Skin epidermis (tissue), 12 donors: ENCODE measurements around the gene KCTD5.

ENCODE experiments used
- H3K27ac ChIP-seq, 21 experiments: fragments of 200-600 bp; sonication (generic) in 11 of 21; one replicate each; pipeline ENCODE4 v1.5.0; 2020; ENCODE audit warnings: mild to moderate bottlenecking in 3 of 21, inconsistent platforms in 2 of 21, moderate library complexity in 2 of 21
- H3K4me3 ChIP-seq, 7 experiments: fragments of 200-600 bp; sonication (generic) in 2 of 7; one replicate each; pipeline ENCODE4 v1.5.0; 2020; ENCODE audit warnings: inconsistent platforms in 2 of 7, mild to moderate bottlenecking in 2 of 7, moderate library complexity in 1 of 7

KCTD5 gene

GRCh38 chr16:2719328-2720063 lies 37.2 kb downstream of the KCTD5 start:
- H3K4me3 ChIP-seq = peak overlapping the region in 3 of 7 experiments; percentile 13 to 59 (median 55)

GRCh38 chr16:2720064-2720457 lies 37.7 kb downstream of the KCTD5 start, which contains the start of gene PRSS27:
TSS of gene PRSS27 (minus strand) at chr16:2720224. CDS start at chr16:2720160, 64 bp downstream.
- peak within 1 kb of the TSS; percentile 65 to 95 (median 88) for H3K27ac ChIP-seq
- H3K4me3 ChIP-seq = peak within 1 kb of the TSS; percentile 45 to 70 (median 55)

More at GRCh38 chr16:2719328-2720063, 37.2 kb downstream of the KCTD5 start:
- peak overlapping the region in 17 of 21 experiments; percentile 9 to 95 (median 87) for H3K27ac ChIP-seq

- Histone ChIP-seq H3K27ac (peak overlapping the region; percentile 65 to 95 (median 88)), H3K4me3 (peak overlapping the region; percentile 45 to 70 (median 55))
Measured at GRCh38 chr16:2720719-2721633, 38.7 kb downstream of the KCTD5 start.

GRCh38 chr16:2721634-2722173 lies 39.4 kb downstream of the KCTD5 start:
- peak overlapping the region; percentile 45 to 70 (median 55) for H3K4me3 ChIP-seq
- peak overlapping the region in 19 of 21 experiments; percentile 72 to 95 (median 88) for H3K27ac ChIP-seq

GRCh38 chr16:2724088-2724676 lies 41.9 kb downstream of the KCTD5 start:
- no peak overlapping the region for H3K4me3 ChIP-seq
- H3K27ac ChIP-seq = no peak overlapping the region

- Histone ChIP-seq H3K4me3 (no peak overlapping the region), H3K27ac (no peak overlapping the region)
Measured at GRCh38 chr16:2724816-2725348, 42.6 kb downstream of the KCTD5 start.

- no peak overlapping the region for H3K4me3 ChIP-seq
- no peak overlapping the region for H3K27ac ChIP-seq
Measured at GRCh38 chr16:2726923-2727322, 44.6 kb downstream of the KCTD5 start.

- no peak overlapping the region for H3K4me3 ChIP-seq
- no peak overlapping the region for H3K27ac ChIP-seq
Measured at GRCh38 chr16:2728034-2728433, 45.7 kb downstream of the KCTD5 start.

GRCh38 chr16:2734844-2735515 lies 52.7 kb downstream of the KCTD5 start:
- Histone ChIP-seq H3K4me3 (no peak overlapping the region), H3K27ac (no peak overlapping the region)

- no peak overlapping the region for H3K4me3 ChIP-seq
- no peak overlapping the region for H3K27ac ChIP-seq
Measured at GRCh38 chr16:2736476-2737237, 54.3 kb downstream of the KCTD5 start.

GRCh38 chr16:2737238-2737605 lies 54.9 kb downstream of the KCTD5 start:
- Histone ChIP-seq H3K4me3 (no peak overlapping the region), H3K27ac (no peak overlapping the region)

GRCh38 chr16:2737895-2738418 lies 55.6 kb downstream of the KCTD5 start:
- H3K4me3 ChIP-seq = no peak overlapping the region
- H3K27ac ChIP-seq = no peak overlapping the region

- no peak overlapping the region for H3K4me3 ChIP-seq
Measured at GRCh38 chr16:2738615-2739014, 56.3 kb downstream of the KCTD5 start.

GRCh38 chr16:2739625-2740430 lies 57.5 kb downstream of the KCTD5 start:
- no peak overlapping the region for H3K27ac ChIP-seq
- no peak overlapping the region for H3K4me3 ChIP-seq

More at GRCh38 chr16:2738615-2739014, 56.3 kb downstream of the KCTD5 start:
- H3K27ac ChIP-seq = no peak overlapping the region

GRCh38 chr16:2740476-2740875 lies 58.2 kb downstream of the KCTD5 start:
- no peak overlapping the region for H3K27ac ChIP-seq
- no peak overlapping the region for H3K4me3 ChIP-seq

- H3K4me3 ChIP-seq = no peak overlapping the region
- no peak overlapping the region for H3K27ac ChIP-seq
Measured at GRCh38 chr16:2741168-2741567, 58.8 kb downstream of the KCTD5 start.

GRCh38 chr16:2742323-2743006 lies 60.1 kb downstream of the KCTD5 start:
- Histone ChIP-seq H3K27ac (no peak overlapping the region), H3K4me3 (no peak overlapping the region)
